Raji (cell line): Measurements from ENCODE around the gene MMP12.

ENCODE experiments used
- POLR2A ChIP-seq: IDR thresholded peaks from 2 replicates; pipeline ENCODE4 v1.6.1; 2011; ENCODE audit warnings: low read depth, low read length, control low read depth; ENCODE audit not compliant: insufficient read depth

Gene MMP12

GRCh38 chr11:102864724-102865123 lies 10.1 kb downstream of the MMP12 start:
- no peak for TF ChIP-seq POLR2A

- no peak for TF ChIP-seq POLR2A
Observed at GRCh38 chr11:102853956-102854355, 20.8 kb downstream of the MMP12 start.

GRCh38 chr11:102853055-102853454 lies 21.7 kb downstream of the MMP12 start:
- no peak for TF ChIP-seq POLR2A

- no peak for TF ChIP-seq POLR2A
Observed at GRCh38 chr11:102850973-102851745, 23.6 kb downstream of the MMP12 start.

GRCh38 chr11:102849311-102849710 lies 25.5 kb downstream of the MMP12 start:
- TF ChIP-seq POLR2A = no peak

- no peak for TF ChIP-seq POLR2A
Observed at GRCh38 chr11:102846292-102846691, 28.5 kb downstream of the MMP12 start.

GRCh38 chr11:102843489-102843888 lies 31.3 kb downstream of the MMP12 start, which contains the start of gene MMP3:
Gene MMP3, minus strand, starts transcription at chr11:102843609. Its CDS starts 63 bp downstream, at chr11:102843546.
- TF ChIP-seq POLR2A = no peak

- TF ChIP-seq POLR2A = no peak
Observed at GRCh38 chr11:102842930-102843329, 31.9 kb downstream of the MMP12 start.

- TF ChIP-seq POLR2A = no peak
Observed at GRCh38 chr11:102840018-102840417, 34.8 kb downstream of the MMP12 start.

- no peak for TF ChIP-seq POLR2A
Observed at GRCh38 chr11:102837646-102838045, 37.1 kb downstream of the MMP12 start.

GRCh38 chr11:102837156-102837555 lies 37.6 kb downstream of the MMP12 start:
- no peak for TF ChIP-seq POLR2A

GRCh38 chr11:102836290-102836875 lies 38.4 kb downstream of the MMP12 start:
- no peak for TF ChIP-seq POLR2A

- no peak for TF ChIP-seq POLR2A
Observed at GRCh38 chr11:102833731-102834130, 41.1 kb downstream of the MMP12 start.

GRCh38 chr11:102832612-102833011 lies 42.2 kb downstream of the MMP12 start:
- TF ChIP-seq POLR2A = no peak

GRCh38 chr11:102831489-102832440 lies 43.0 kb downstream of the MMP12 start:
- no peak for TF ChIP-seq POLR2A

- TF ChIP-seq POLR2A = no peak
Observed at GRCh38 chr11:102831128-102831488, 43.7 kb downstream of the MMP12 start.
